IPS-11a (cell line): ENCODE results near the gene SPATA25.

Experiments used
- H3K4me3 ChIP-seq: one replicate; pipeline ENCODE4 v1.5.1; 2013; ENCODE audit warnings: low read depth, low read length, control low read depth

The SPATA25 gene

DNA sequence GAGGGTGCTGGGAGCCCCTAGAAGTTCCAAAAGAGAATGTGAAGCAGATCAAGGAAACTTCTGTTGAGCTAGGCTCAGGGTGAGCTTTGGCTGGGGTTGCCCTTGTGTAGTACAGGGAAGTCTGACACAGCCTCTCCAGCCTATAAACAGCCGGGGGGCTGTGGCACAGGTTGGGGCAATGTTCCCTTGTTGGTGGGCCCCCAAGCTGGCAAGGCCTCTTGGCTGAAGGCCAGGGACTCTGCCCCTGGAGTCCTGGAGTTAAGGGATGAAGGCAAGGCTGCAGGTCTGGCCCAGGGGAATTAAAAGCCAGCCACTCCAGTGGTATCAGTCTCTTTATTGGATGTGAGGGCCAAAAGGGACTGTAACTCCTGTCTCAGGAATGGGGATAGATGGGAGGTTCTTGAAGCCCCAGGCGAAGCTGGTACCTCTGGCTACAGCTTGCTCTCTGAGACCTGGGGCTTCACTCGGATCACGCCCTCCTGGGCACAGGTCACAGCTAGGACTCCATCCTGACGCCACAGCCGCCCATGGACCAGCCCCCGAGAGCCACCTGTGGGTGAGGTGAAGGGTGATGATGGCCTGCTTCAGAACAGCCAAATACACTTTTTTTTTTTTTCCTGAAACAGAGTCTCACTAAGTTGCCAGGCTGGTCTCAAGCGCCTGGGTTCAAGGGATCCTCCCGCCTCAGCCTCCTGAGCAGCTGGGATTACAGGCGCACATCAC, 45.9 kb downstream of the SPATA25 start:
- H3K4me3 ChIP-seq: no peak overlapping the region

GRCh38 chr20:45840700-45841198, 46.7 kb downstream of the SPATA25 start:
- no peak overlapping the region for H3K4me3 ChIP-seq

GRCh38 chr20:45836841-45837240, 50.6 kb downstream of the SPATA25 start:
- H3K4me3 ChIP-seq: no peak overlapping the region
